GM18498 (cell line): ENCODE measurements around the gene AKNA.
"Not testable (repeated sequence)": the region's sequence is repeated elsewhere in the genome, so short reads cannot be mapped to it uniquely, and the experiment has no call there.

Source experiments
- ATAC-seq: cut with Tn5 transposase; IDR thresholded peaks from one replicate; pipeline ENCODE4 v1.9.1; 2021; ENCODE audit warnings: mild to moderate bottlenecking, moderate library complexity; ENCODE audit not compliant: unreplicated experiment

AKNA gene

DNA sequence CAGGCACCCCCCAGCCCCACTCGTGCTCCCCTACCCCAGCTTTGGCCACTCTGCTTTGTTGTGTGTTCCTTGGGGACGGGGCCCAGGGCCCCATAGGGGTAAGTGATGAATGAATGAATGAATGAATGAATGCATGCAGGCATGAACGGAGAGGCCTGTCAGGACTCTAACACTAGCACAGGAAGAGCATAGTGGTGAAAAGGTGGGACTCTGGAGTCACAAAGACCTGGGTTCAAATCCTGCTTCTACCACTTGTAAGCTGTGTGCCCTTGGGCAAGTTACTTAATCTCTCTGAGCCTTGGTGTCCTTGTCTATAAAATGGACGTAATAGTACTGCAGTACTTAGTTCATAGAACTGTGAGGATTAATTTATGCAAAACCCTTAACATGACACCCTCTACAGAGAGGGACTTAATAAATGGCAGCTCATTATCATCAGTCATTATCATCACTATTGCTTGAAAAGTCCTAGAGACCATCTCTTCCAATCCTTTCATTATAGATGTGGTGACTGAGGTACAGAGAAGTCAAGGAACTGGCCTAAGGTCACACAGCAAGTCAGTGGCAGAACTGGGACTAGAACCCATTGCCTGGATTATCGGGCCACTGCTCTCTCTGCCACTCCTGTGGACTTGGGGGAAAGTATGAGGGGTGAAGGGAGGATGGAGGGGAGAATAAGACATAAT is 44.9 kb downstream of the AKNA start:
- ATAC-seq, result no peak

- ATAC-seq, result no peak
These were observed 45.8 kb downstream of the AKNA start for GRCh38 chr9:114341991-114342390.

DNA sequence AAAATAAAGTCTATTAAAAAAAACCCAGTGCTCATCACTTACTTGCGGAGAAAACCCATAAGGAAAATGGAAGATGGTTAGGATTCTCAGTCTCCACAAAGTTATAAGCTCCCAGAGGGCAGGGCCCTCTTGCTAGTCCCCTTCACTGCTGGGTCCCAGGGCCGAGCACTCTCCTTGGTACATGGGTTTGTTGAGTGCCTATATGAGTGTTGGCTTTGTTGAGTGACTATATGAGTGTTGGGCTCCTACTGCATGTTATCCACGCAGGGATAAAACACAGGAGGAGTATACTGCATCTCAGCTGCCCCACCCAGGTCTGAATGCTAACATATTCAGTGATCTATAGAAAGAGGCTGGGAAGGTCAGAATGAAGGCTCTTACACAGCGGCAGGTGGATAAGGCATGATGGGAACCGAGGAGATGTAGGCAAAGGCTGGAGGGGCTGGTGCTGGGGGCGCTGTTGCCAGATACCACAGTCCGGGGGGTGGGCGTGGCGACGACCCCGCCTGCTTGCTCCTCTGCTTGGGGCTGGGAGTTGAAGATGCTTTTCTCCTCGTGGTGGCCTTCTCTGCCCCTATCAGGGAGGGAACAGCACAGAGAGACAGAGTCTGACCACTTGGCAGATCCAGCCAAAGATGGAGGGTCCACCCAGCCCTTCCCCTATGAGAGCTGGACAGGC is 46.5 kb downstream of the AKNA start:
- ATAC-seq, result no peak

- ATAC-seq, result peak; percentile 45
These were observed 48.5 kb downstream of the AKNA start for GRCh38 chr9:114339130-114339908.

- ATAC-seq, result no peak
These were observed 49.6 kb downstream of the AKNA start for GRCh38 chr9:114338187-114338586.

DNA sequence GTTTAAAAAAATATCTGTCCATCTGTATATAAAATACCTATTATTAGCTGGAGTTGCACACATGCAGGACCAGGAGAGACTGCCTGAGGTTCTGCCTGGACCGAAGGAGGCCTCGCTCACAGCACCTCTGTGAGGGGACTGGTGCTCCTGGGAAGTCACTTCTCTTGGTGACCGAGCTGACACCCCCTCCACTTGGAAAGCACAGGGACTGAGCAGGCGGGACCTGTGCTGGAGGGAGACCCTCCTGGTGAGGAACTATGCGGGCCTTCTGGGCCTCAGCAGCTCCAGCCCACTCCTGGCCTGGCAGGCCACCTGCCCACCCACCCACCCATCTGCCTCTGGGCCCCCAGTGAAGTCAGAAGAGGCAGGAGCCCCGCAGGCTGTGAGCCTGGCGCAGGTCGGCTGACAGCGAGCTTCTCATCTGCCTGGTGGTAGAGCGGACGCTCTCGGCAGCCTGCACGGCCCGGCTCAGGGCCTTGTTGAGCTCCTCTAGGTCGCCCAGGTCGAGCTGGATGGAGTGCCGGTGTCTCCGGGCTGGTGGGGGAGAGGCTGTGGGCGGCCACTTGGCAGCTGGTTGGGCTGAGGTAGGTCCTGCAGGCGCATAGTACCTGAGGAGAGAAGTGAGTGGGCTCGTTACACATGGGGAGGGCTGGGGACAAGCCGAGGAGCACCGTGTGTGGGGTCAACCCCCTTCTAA is 50.9 kb downstream of the AKNA start:
- ATAC-seq, result no peak

GRCh38 chr9:114336157-114336556 is 51.6 kb downstream of the AKNA start:
- ATAC-seq, result no peak

DNA sequence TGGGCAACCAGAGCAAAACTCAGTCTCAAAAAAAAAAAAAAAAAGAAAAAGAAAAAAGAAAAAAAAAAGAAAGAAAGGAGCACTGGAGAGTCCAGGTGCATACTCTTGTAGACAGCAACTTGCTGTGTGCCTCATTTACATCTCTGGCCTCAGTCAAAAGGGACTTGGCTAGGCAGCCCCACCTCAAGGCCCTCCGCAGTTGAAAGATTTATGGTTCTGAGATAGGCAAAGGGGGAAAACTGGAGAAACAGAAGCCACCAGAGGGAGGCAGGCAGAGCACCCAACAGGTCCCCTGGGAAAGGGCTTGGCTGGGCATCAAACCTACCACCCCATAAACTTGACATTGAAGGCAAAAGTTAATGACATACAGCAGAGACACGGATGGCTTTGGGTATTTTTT is 52.0 kb downstream of the AKNA start:
- ATAC-seq, result no peak

GRCh38 chr9:114334490-114334889 is 53.3 kb downstream of the AKNA start:
- no peak for ATAC-seq

GRCh38 chr9:114333718-114334117 is 54.1 kb downstream of the AKNA start:
- ATAC-seq, result not testable (repeated sequence)

- not testable (repeated sequence) for ATAC-seq
These were observed 55.2 kb downstream of the AKNA start for GRCh38 chr9:114332474-114333040.

GRCh38 chr9:114331229-114332195 is 56.3 kb downstream of the AKNA start:
- ATAC-seq, result not testable (repeated sequence)

DNA sequence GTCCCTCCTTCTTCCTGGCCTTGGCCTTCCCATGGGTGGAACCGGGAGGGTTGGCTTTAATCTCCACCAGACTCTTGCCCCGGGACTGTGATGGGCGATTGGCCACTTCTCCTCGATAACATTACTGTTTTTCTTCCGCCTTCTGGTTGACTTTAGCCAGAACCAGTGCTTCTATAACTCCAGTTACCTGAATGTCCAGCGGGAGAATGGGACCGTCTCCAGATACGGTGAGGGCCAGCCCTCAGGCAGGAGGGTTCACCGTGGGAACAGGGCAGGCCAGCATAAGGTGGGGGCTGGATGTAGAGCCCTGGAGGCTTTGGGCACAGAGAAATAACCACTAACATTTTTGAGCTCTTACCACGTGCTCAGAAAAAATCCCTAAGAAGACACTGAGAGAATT is 57.1 kb downstream of the AKNA start:
- ATAC-seq, result no peak

DNA sequence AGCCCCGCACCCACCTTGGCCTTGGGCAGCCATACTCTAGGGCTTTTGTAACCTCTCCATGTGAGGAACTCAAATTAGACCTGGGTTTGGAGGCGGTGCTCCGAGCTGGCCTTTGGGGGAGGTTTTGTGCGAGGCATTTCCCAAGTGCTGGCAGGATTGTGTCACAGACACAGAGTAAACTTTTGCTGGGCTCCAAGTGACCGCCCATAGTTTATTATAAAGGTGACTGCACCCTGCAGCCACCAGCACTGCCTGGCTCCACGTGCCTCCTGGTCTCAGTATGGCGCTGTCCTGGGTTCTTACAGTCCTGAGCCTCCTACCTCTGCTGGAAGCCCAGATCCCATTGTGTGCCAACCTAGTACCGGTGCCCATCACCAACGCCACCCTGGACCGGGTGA is 58.2 kb downstream of the AKNA start, which contains the start of gene ORM2:
ORM2 (plus strand) TSS at position 245 of the 398 bp plus-strand sequence; CDS start at position 281, 36 bp downstream.
- ATAC-seq, result not testable (repeated sequence)

DNA sequence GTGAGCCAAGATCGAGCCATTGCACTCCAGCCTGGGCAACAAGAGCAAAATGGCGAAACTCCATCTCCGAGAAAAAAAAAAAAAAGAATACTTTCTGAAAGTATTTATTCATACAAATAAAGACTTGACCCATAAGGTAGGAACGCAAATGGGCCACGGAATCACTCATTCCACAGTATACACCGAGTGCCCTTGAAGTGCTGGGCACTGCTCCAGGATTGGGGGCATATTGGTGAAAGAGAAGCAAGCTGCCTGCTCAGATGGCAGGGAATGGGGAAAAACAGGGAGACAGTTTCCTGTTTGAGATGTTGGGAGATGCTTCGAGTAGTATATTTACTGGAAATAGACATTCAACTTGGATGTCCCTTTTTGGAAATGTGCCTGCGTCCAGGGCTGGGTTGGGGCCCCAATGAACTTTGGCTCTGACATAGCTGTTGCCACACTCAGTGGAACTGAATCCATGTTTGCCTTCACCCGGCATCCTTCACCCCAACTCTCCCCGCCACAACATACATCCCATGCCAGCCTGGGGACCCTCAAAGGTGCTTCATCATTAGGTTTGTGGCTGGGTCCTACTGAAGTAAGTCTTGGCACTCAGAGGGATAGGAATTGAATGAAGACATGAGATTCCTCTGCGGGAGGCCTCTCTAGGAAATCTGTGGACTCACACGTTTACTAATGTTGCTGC is 58.7 kb downstream of the AKNA start:
- ATAC-seq, result not testable (repeated sequence)

DNA sequence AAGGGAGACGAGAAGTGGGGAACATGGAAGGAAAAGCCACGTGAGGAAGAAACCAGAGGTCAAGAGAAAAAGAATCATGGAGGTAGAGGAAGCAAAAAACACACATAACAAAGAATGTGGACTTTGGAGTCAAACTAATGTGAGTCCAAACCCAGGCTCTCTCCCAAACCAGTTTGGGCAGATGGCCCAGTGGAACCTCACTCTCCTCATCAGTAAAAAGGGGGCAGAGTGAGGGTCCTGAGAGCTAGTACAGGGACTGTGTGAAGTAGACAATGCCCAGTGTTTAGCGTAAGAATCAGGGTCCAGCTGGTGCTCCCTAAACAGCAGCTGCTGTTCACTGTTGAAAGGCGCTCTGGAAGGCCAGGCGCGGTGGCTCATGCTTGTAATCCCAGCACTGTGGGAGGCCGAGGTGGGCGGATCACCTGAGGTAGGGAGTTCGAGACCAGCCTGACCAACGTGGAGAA is 59.4 kb downstream of the AKNA start:
- not testable (repeated sequence) for ATAC-seq

DNA sequence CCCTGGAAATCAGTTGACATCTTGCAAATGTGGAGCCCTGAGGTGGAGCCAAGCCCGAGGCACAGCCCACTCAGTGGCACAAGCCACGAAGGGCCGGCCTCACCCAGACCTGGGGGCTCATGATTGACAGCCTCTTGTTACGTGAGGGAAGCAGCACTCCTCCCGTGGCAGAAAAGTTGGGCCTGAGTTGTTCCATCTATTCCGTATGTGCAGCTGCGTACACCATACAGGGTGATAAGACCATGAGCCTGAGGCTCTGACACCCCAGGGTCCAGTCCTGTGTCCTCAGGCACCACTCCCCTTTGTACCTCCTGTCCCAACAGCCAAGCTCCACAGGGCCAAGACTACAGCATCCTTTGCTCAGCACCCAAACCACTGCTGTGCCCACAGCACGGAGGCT is 60.0 kb downstream of the AKNA start:
- no peak for ATAC-seq

DNA sequence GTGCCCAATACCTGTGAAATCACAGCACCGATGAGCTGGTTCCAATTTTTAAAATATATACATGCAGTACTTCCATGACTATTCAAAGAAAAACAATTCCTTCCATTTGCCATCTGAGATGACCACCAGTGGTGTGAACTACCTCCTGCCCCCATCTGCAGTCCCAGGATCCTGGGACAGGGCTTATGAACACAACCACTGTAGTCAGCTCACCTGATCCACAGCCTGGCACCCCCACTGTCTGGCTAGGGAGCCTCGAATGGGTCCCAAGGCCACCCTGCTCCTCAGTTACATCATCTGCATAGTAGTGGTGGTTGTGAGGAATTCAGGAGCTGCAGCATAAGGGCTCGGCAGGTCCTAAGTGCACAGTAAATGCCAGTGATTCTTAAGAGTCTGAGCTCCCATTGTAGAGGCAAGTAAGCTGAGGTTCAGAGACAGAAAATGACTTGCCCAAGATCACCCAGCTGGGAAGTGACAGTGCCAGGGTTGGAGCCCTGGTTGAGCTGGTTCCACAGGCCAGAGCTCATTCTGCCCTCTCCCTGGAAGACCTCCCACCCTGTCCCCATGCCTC is 62.0 kb downstream of the AKNA start:
- not testable (repeated sequence) for ATAC-seq
